HepG2 (cell line): ENCODE data around the gene NEXMIF. TPM values are rescaled to one million over a fixed set of nuclear protein-coding genes. Genes with fewer than 3 reads are reported as not detected.

ENCODE experiments used
- ATAC-seq: fragments of 200-7000 bp; cut with Tn5 transposase; 3 replicates; pipeline ENCODE4 v1.9.1; 2020; ENCODE audit warnings: mild to moderate bottlenecking, moderate library complexity
- BruUV-seq: library from RNA; stranded (reverse); fragments of 400-500 nt; replicated peaks from 2 replicates; lab custom pipeline; 2021; lab: Mats Ljungman, UMichigan
- CTCF ChIA-PET: fragments of 300-600 bp; formaldehyde crosslinking; extraction: SDS; loops from one replicate; lab custom pipeline; 2021; ENCODE audit warnings: low total read pairs, inconsistent platforms, low intra/inter-chr PET ratio; lab: Yijun Ruan, JAX
- POLR2A ChIA-PET: fragments of 350-600 bp; sonication (Branson Sonifier 250); formaldehyde crosslinking; loops from one replicate; lab custom pipeline; 2020; ENCODE audit warnings: antibody characterized with exemption, inconsistent platforms; lab: Yijun Ruan, JAX
- DNase-seq: peaks from one replicate; pipeline ENCODE4 v3.0.0-alpha.2; 2015; ENCODE audit warnings: low spot score
- FAIRE-seq: peaks from 3 replicates; lab custom pipeline; 2011; peaks lifted over from hg19 to GRCh38; lab: Jason Lieb, UNC
- H2AFZ ChIP-seq: one replicate; pipeline ENCODE4 v1.6.1; 2011; ENCODE audit warnings: low read length, inconsistent platforms
- H3K27ac ChIP-seq: fragments of 300-600 bp; 3 replicates; pipeline ENCODE4 v1.8.0; 2011; ENCODE audit warnings: mixed run types, mild to moderate bottlenecking, mixed read lengths, low read length, inconsistent platforms; ENCODE audit not compliant: insufficient read depth; ENCODE audit errors: extremely low read length
- H3K27me3 ChIP-seq, 2 experiments: fragments of 200-600 bp in 1 of 2; 2 replicates in 1 of 2; 3 replicates in 1 of 2; pipeline versions ENCODE4 v1.6.0 to v1.8.0; 2011; ENCODE audit warnings: low read length in 2 of 2, mild to moderate bottlenecking in 2 of 2, moderate library complexity in 2 of 2, inconsistent platforms in 1 of 2; ENCODE audit not compliant: insufficient read depth in 2 of 2, control insufficient read depth in 1 of 2
- H3K36me3 ChIP-seq, 2 experiments: fragments of 200-600 bp in 1 of 2; replicated peaks in 1 of 2; 2 replicates in 1 of 2; 3 replicates in 1 of 2; pipeline versions ENCODE4 v1.5.1 to v1.8.0; 2011; ENCODE audit warnings: low read length in 2 of 2, inconsistent platforms in 1 of 2; ENCODE audit not compliant: insufficient read depth in 2 of 2, control insufficient read depth in 1 of 2
- H3K4me1 ChIP-seq: 2 replicates; pipeline ENCODE4 v1.5.1; 2012; ENCODE audit warnings: low read length, inconsistent platforms; ENCODE audit not compliant: insufficient read depth
- H3K4me2 ChIP-seq: 2 replicates; pipeline ENCODE4 v1.6.0; 2011; ENCODE audit warnings: low read depth, low read length, inconsistent platforms
- H3K4me3 ChIP-seq, 3 experiments: fragments of 200-600 bp in 1 of 3; sonication (generic), shearing (Covaris generic) in 1 of 3; replicated peaks in 1 of 3; 2 replicates each; pipeline ENCODE4 v1.5.1; 2011 to 2016; ENCODE audit warnings: low read length in 3 of 3, inconsistent platforms in 2 of 3, low read depth in 2 of 3, mild to moderate bottlenecking in 2 of 3, control low read depth in 1 of 3, mixed read lengths in 1 of 3; ENCODE audit not compliant: insufficient read depth in 1 of 3
- H3K79me2 ChIP-seq: one replicate; pipeline ENCODE4 v1.6.1; 2011; ENCODE audit warnings: low read length, inconsistent platforms; ENCODE audit not compliant: insufficient read depth
- H3K9ac ChIP-seq: 2 replicates; pipeline ENCODE4 v1.6.0; 2011; ENCODE audit warnings: mild to moderate bottlenecking, low read depth, low read length, inconsistent platforms; ENCODE audit not compliant: insufficient read depth
- H3K9me3 ChIP-seq: 2 replicates; pipeline ENCODE4 v1.5.1; 2012; ENCODE audit warnings: mild to moderate bottlenecking, low read length
- H4K20me1 ChIP-seq: 2 replicates; pipeline ENCODE4 v1.6.0; 2011; ENCODE audit warnings: inconsistent platforms, mild to moderate bottlenecking, low read length, moderate library complexity; ENCODE audit not compliant: insufficient read depth
- ATF2 ChIP-seq: sonication (generic); formaldehyde crosslinking; IDR thresholded peaks from 2 replicates; pipeline ENCODE4 v1.4.0; 2020; ENCODE audit warnings: missing genetic modification reagents
- DDIT3 ChIP-seq: sonication (generic); formaldehyde crosslinking; IDR thresholded peaks from 2 replicates; pipeline ENCODE4 v1.4.0; 2020; ENCODE audit warnings: mild to moderate bottlenecking, missing genetic modification reagents
- GATAD1 ChIP-seq: IDR thresholded peaks from 2 replicates; pipeline ENCODE4 v1.6.1; 2016; ENCODE audit warnings: missing genetic modification reagents, missing compliant biosample characterization
- IRF1 ChIP-seq: sonication (generic); formaldehyde crosslinking; IDR thresholded peaks from 2 replicates; pipeline ENCODE4 v1.4.0; 2020; ENCODE audit warnings: low read depth, mild to moderate bottlenecking, missing genetic modification reagents
- JDP2 ChIP-seq: sonication (generic); formaldehyde crosslinking; IDR thresholded peaks from 2 replicates; pipeline ENCODE4 v1.8.1; 2022; ENCODE audit warnings: missing genetic modification reagents, borderline replicate concordance
- MXI1 ChIP-seq: IDR thresholded peaks from 3 replicates; pipeline ENCODE4 v1.6.1; 2012; ENCODE audit warnings: low read depth, low read length, inconsistent platforms, borderline replicate concordance
- RXRA ChIP-seq: sonication (generic); formaldehyde crosslinking; IDR thresholded peaks from 2 replicates; pipeline ENCODE4 v1.5.1; 2020; ENCODE audit warnings: missing genetic modification reagents
- YEATS2 ChIP-seq: sonication (generic); formaldehyde crosslinking; IDR thresholded peaks from 2 replicates; pipeline ENCODE4 v1.4.0; 2020; ENCODE audit warnings: missing genetic modification reagents, borderline replicate concordance
- ZBTB43 ChIP-seq: sonication (generic); formaldehyde crosslinking; conservative IDR thresholded peaks from 2 replicates; pipeline ENCODE4 v1.4.0; 2020; ENCODE audit warnings: missing genetic modification reagents
- ZFP37 ChIP-seq: sonication (generic); formaldehyde crosslinking; IDR thresholded peaks from 2 replicates; pipeline ENCODE4 v1.4.0; 2020; ENCODE audit warnings: missing genetic modification reagents, borderline replicate concordance
- ZNF224 ChIP-seq: sonication (generic); formaldehyde crosslinking; IDR thresholded peaks from 2 replicates; pipeline ENCODE4 v1.5.0; 2020; ENCODE audit warnings: mild to moderate bottlenecking, missing genetic modification reagents
- ZNF260 ChIP-seq: sonication (generic); formaldehyde crosslinking; IDR thresholded peaks from 2 replicates; pipeline ENCODE4 v1.4.0; 2020; ENCODE audit warnings: missing genetic modification reagents, low read depth, mild to moderate bottlenecking, borderline replicate concordance
- ZNF318 ChIP-seq: sonication (generic); formaldehyde crosslinking; IDR thresholded peaks from 2 replicates; pipeline ENCODE4 v1.4.0; 2020; ENCODE audit warnings: mild to moderate bottlenecking, missing genetic modification reagents
- ZNF432 ChIP-seq: sonication (generic); formaldehyde crosslinking; IDR thresholded peaks from 2 replicates; pipeline ENCODE4 v1.5.0; 2020; ENCODE audit warnings: missing genetic modification reagents, mild to moderate bottlenecking, borderline replicate concordance
- in situ Hi-C: cut with HindIII; loops from 2 replicates; pipeline ENCODE4 v1.10.0; 2017; ENCODE audit warnings: low pct_unique_long_range_greater_than_20kb; ENCODE audit not compliant: extremely low pct_ligation_motif_present
- intact Hi-C: fragments of 100-400 bp; cut with micrococcal nuclease; formaldehyde crosslinking; loops from one replicate; pipeline ENCODE4 v1.10.0; 2022; ENCODE audit not compliant: unreplicated experiment
- polyA plus RNA-seq, 8 experiments: library from polyadenylated mRNA; depleted of rRNA in 3 of 8; stranded (reverse) in 7 of 8; unstranded in 1 of 8; fragments of >200 nt; fragmentation: Illumina TruSeq in 4 of 8; extraction: Trizol in 4 of 8; gene quantifications; 2 replicates each; pipeline versions ENCODE4 v1.2.1 to v1.2.3, GENCODE V29; 2011 to 2016; ENCODE audit warnings: low read depth in 4 of 8, missing spikeins in 1 of 8, mixed read lengths in 1 of 8; ENCODE audit not compliant: insufficient read depth in 1 of 8
- total RNA-seq, 5 experiments: library from RNA; depleted of rRNA; stranded (reverse); fragments of >200 nt; fragmentation: Illumina TruSeq; extraction: Trizol; gene quantifications; 2 replicates each; pipeline ENCODE4 v1.2.3, GENCODE V29; 2016; ENCODE audit warnings: low read depth in 1 of 5

The NEXMIF gene
- total and polyA plus RNA-seq, 2 of the 13 experiments (the other 11 are each of a cell fraction or from before 2014, with no cell fraction given): under 0.01 TPM; not detected in 1

GRCh38 chrX:74814681-74815080 lies 110.6 kb downstream of the NEXMIF start:
- Histone ChIP-seq H4K20me1 (no peaks in the 10 kb centered on the region), H3K9ac (no peak overlapping the region), H3K27me3 (no peaks in the 10 kb centered on the region), H3K4me3 (no peak overlapping the region), H3K9me3 (no peaks in the 10 kb centered on the region), H3K4me1 (no peaks in the 10 kb centered on the region), H3K79me2 (no peaks in the 10 kb centered on the region), H3K36me3 (no peaks in the 10 kb centered on the region), H2AFZ (no peak overlapping the region), H3K4me2 (no peak overlapping the region), H3K27ac (no peak overlapping the region)
- FAIRE-seq: no peak
- in situ Hi-C loops: no loop called here
- no peak for ATAC-seq
- BruUV-seq: no TSS peak
- ChIA-PET POLR2A (no interaction called here), CTCF (no interaction called here)
- intact Hi-C loops: no loop called here
- DNase-seq: no peak
- TF ChIP-seq DDIT3 (CRISPR knock-in tag): no peak
- TF ChIP-seq ZNF224 (CRISPR knock-in tag): no peak
- TF ChIP-seq ZFP37 (CRISPR knock-in tag): no peak
- no peak for TF ChIP-seq MXI1
- no peak for TF ChIP-seq ZBTB43 (CRISPR knock-in tag)
- no peak for TF ChIP-seq RXRA (CRISPR knock-in tag)
- no peak for TF ChIP-seq ZNF318
- no peak for TF ChIP-seq ZNF432 (CRISPR knock-in tag)
- no peak for TF ChIP-seq ATF2
- TF ChIP-seq GATAD1 (CRISPR knock-in tag): no peak
- no peak for TF ChIP-seq IRF1 (CRISPR knock-in tag)
- no peak for TF ChIP-seq JDP2 (CRISPR knock-in tag)
- no peak for TF ChIP-seq YEATS2 (CRISPR knock-in tag)
- no peak for TF ChIP-seq ZNF260 (CRISPR knock-in tag)
